Keratinocyte (primary cell): ENCODE data around the gene REV3L. TPM values are rescaled to one million over a fixed set of nuclear protein-coding genes. Genes with fewer than 3 reads are reported as not detected.

ENCODE experiments used
- DNase-seq: peaks from one replicate; pipeline ENCODE4 v3.0.0-alpha.2; 2011; ENCODE audit warnings: low read depth, missing footprints, low spot score
- FAIRE-seq: peaks from 2 replicates; lab custom pipeline; 2011; peaks lifted over from hg19 to GRCh38; lab: Jason Lieb, UNC
- H2AFZ ChIP-seq: 2 replicates; pipeline ENCODE4 v1.6.0; 2012; ENCODE audit warnings: low read length, control low read depth, inconsistent platforms; ENCODE audit not compliant: control insufficient read depth
- H3K27ac ChIP-seq: 2 replicates; pipeline ENCODE4 v1.5.1; 2011; ENCODE audit warnings: low read length; ENCODE audit not compliant: control insufficient read depth, insufficient read depth
- H3K27me3 ChIP-seq: 3 replicates; pipeline ENCODE4 v1.6.0; 2011; ENCODE audit warnings: low read length; ENCODE audit not compliant: control insufficient read depth, insufficient read depth; ENCODE audit errors: extremely low read depth
- H3K36me3 ChIP-seq, 2 experiments: 2 replicates in 1 of 2; 3 replicates in 1 of 2; pipeline ENCODE4 v1.5.1; 2011; ENCODE audit warnings: low read length in 2 of 2, mild to moderate bottlenecking in 1 of 2; ENCODE audit not compliant: control insufficient read depth in 2 of 2, insufficient read depth in 2 of 2; ENCODE audit errors: extremely low read depth in 1 of 2
- H3K4me1 ChIP-seq: 3 replicates; pipeline ENCODE4 v1.5.1; 2011; ENCODE audit warnings: low read length; ENCODE audit not compliant: control insufficient read depth, insufficient read depth; ENCODE audit errors: extremely low read depth
- H3K4me2 ChIP-seq: 3 replicates; pipeline ENCODE4 v1.6.0; 2011; ENCODE audit warnings: low read depth, low read length; ENCODE audit not compliant: control insufficient read depth, insufficient read depth; ENCODE audit errors: extremely low read depth
- H3K4me3 ChIP-seq, 3 experiments: fragments of 200-600 bp in 1 of 3; sonication (generic) in 1 of 3; 2 replicates in 2 of 3; 3 replicates in 1 of 3; pipeline ENCODE4 v1.5.1; 2011 to 2016; ENCODE audit warnings: low read length in 3 of 3, mild to moderate bottlenecking in 3 of 3, control low read depth in 2 of 3, inconsistent platforms in 1 of 3, low read depth in 1 of 3, mixed read lengths in 1 of 3, mixed run types in 1 of 3, moderate library complexity in 1 of 3; ENCODE audit not compliant: control insufficient read depth in 2 of 3, insufficient read depth in 2 of 3; ENCODE audit errors: extremely low read depth in 1 of 3
- H3K79me2 ChIP-seq: 2 replicates; pipeline ENCODE4 v1.6.0; 2012; ENCODE audit warnings: low read length; ENCODE audit not compliant: control insufficient read depth, insufficient read depth
- H3K9ac ChIP-seq: 3 replicates; pipeline ENCODE4 v1.6.0; 2011; ENCODE audit warnings: low read length; ENCODE audit not compliant: control insufficient read depth, insufficient read depth; ENCODE audit errors: extremely low read depth
- H3K9me1 ChIP-seq: 3 replicates; pipeline ENCODE4 v1.6.0; 2011; ENCODE audit warnings: low read length; ENCODE audit not compliant: control insufficient read depth, insufficient read depth; ENCODE audit errors: extremely low read depth
- H3K9me3 ChIP-seq: 2 replicates; pipeline ENCODE4 v1.5.1; 2012; ENCODE audit warnings: low read depth, low read length; ENCODE audit not compliant: control insufficient read depth
- H4K20me1 ChIP-seq: 3 replicates; pipeline ENCODE4 v1.6.0; 2011; ENCODE audit warnings: low read length; ENCODE audit not compliant: control insufficient read depth, insufficient read depth; ENCODE audit errors: extremely low read depth
- EZH2 ChIP-seq: IDR thresholded peaks from one replicate; pipeline ENCODE4 v1.6.1; 2012; ENCODE audit warnings: inconsistent platforms, mild to moderate bottlenecking, low read length, moderate library complexity
- dilution Hi-C: fragments of 300-500 bp; cut with MboI; formaldehyde crosslinking; loops from one replicate; pipeline ENCODE4 v1.7.0; 2020; ENCODE audit warnings: low sequenced_read_pairs; ENCODE audit not compliant: extremely low pct_ligation_motif_present
- polyA plus RNA-seq, 5 experiments: library from polyadenylated mRNA; depleted of rRNA in 3 of 5; stranded (reverse) in 3 of 5; stranded (forward) in 1 of 5; unstranded in 1 of 5; fragments of >200 nt; gene quantifications; 1 replicate in 1 of 5; 2 replicates in 3 of 5; 3 replicates in 1 of 5; pipeline versions ENCODE4 v1.2.1 to v1.2.3, GENCODE V29; 2011 to 2012; ENCODE audit warnings: missing spikeins in 2 of 5, low read depth in 1 of 5, low replicate concordance in 1 of 5
- TF ChIP-seq, protein P1 (sequence below), 3 experiments: IDR thresholded peaks in 1 of 3; conservative IDR thresholded peaks in 1 of 3; optimal IDR thresholded peaks in 1 of 3; 2 replicates in 2 of 3; 3 replicates in 1 of 3; pipeline versions ENCODE3 to v1.5.1; 2011; ENCODE audit warnings: low read length in 3 of 3, mild to moderate bottlenecking in 3 of 3, moderate library complexity in 2 of 3, control low read depth in 1 of 3, inconsistent platforms in 1 of 3; ENCODE audit not compliant: insufficient read depth in 2 of 3; ENCODE audit errors: extremely low read depth in 1 of 3

Gene REV3L
- polyA plus RNA-seq, 1 donor (not counting 4 experiments of a cell fraction or from before 2014, with no cell fraction given), result 9.5 TPM

DNA sequence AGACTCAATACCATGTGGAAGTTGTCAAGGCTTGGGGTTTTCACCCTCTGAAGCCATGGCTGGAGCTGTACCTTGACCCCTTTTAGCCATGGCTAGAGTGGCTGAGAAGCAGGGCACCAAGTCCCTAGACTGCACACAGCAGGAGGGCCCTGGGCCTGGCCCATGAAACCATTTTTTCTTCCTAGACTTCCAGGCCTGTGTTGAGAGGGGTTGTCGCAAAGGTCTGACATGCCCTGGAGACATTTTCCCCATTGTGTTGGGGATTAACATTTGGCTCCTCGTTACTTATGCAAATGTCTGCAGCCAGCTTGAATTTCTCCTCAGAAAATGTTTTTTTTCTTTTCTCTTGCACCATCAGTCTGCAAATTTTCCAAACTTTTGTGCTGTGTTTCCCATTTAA, 199.3 kb downstream of the REV3L start:
- no peak overlapping the region for H2AFZ ChIP-seq
- TF ChIP-seq EZH2, result no peak
- TF ChIP-seq, protein P1, sequence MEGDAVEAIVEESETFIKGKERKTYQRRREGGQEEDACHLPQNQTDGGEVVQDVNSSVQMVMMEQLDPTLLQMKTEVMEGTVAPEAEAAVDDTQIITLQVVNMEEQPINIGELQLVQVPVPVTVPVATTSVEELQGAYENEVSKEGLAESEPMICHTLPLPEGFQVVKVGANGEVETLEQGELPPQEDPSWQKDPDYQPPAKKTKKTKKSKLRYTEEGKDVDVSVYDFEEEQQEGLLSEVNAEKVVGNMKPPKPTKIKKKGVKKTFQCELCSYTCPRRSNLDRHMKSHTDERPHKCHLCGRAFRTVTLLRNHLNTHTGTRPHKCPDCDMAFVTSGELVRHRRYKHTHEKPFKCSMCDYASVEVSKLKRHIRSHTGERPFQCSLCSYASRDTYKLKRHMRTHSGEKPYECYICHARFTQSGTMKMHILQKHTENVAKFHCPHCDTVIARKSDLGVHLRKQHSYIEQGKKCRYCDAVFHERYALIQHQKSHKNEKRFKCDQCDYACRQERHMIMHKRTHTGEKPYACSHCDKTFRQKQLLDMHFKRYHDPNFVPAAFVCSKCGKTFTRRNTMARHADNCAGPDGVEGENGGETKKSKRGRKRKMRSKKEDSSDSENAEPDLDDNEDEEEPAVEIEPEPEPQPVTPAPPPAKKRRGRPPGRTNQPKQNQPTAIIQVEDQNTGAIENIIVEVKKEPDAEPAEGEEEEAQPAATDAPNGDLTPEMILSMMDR (optimal IDR thresholded peaks at IDR 0.05 in 1 of 3, IDR thresholded peaks at IDR 0.05 in 1 of 3, conservative IDR thresholded peaks at IDR 0.05 in 1 of 3; ENCODE audit: extremely low read depth in 1 of 3, insufficient read depth in 2 of 3, low read length in 3 of 3), result no peak
- no peak for DNase-seq
- H3K4me1 ChIP-seq, result no peaks in the 10 kb centered on the region
- no peaks in the 10 kb centered on the region for H3K36me3 ChIP-seq
- H3K9me1 ChIP-seq, result no peaks in the 10 kb centered on the region
- H4K20me1 ChIP-seq, result no peaks in the 10 kb centered on the region
- H3K27ac ChIP-seq, result no peak overlapping the region
- no peaks in the 10 kb centered on the region for H3K79me2 ChIP-seq
- H3K9ac ChIP-seq, result no peak overlapping the region
- H3K4me3 ChIP-seq, result no peak overlapping the region
- FAIRE-seq, result no peak
- no peaks in the 10 kb centered on the region for H3K9me3 ChIP-seq
- no peaks in the 10 kb centered on the region for H3K27me3 ChIP-seq
- dilution Hi-C loops, result no loop called here
- H3K4me2 ChIP-seq, result no peak overlapping the region

GRCh38 chr6:111282515-111282914, 200.5 kb downstream of the REV3L start:
- Histone ChIP-seq H3K27me3 (no peaks in the 10 kb centered on the region), H3K4me3 (no peak overlapping the region), H3K36me3 (no peaks in the 10 kb centered on the region), H3K27ac (no peak overlapping the region), H2AFZ (no peak overlapping the region), H3K79me2 (no peaks in the 10 kb centered on the region), H3K4me2 (no peak overlapping the region), H3K9ac (no peak overlapping the region), H4K20me1 (no peaks in the 10 kb centered on the region), H3K9me3 (no peaks in the 10 kb centered on the region), H3K4me1 (no peaks in the 10 kb centered on the region), H3K9me1 (no peaks in the 10 kb centered on the region)
- TF ChIP-seq, protein P1 (optimal IDR thresholded peaks at IDR 0.05 in 1 of 3, IDR thresholded peaks at IDR 0.05 in 1 of 3, conservative IDR thresholded peaks at IDR 0.05 in 1 of 3; ENCODE audit: extremely low read depth in 1 of 3, insufficient read depth in 2 of 3, low read length in 3 of 3), result no peak
- no peak for TF ChIP-seq EZH2
- no peak for DNase-seq
- dilution Hi-C loops, result no loop called here
- FAIRE-seq, result no peak
